ENCODE measurements around the gene DDR2. TPM values are rescaled to one million over a fixed set of nuclear protein-coding genes. Genes with fewer than 3 reads are reported as not detected.
A peak's percentile ranks its signal among the peaks of the same experiment; 100 is the strongest.
"Not testable (repeated sequence)": the region's sequence is repeated elsewhere in the genome, so short reads cannot be mapped to it uniquely, and the experiment has no call there.

DDR2 gene
- polyA plus RNA-seq, 2 donors = 2.8 to 4.0 TPM

GRCh38 chr1:162721471-162721870 is 89.2 kb downstream of the DDR2 start:
- no peak overlapping the region for H3K4me3 ChIP-seq (ENCODE audit: low read depth in 1 of 2, low read length in 2 of 2)
- H3K36me3 ChIP-seq (ENCODE audit: control insufficient read depth in 2 of 2, insufficient read depth in 2 of 2, low read length in 1 of 2) = no peaks in the 10 kb centered on the region
- H3K27me3 ChIP-seq (ENCODE audit: control insufficient read depth in 1 of 2, insufficient read depth in 2 of 2, low read length in 2 of 2) = no peaks in the 10 kb centered on the region
- no peak overlapping the region for H3K27ac ChIP-seq (ENCODE audit: low read depth in 2 of 2, low read length in 1 of 2)
- no peaks in the 10 kb centered on the region for H3K4me1 ChIP-seq (ENCODE audit: control insufficient read depth in 2 of 2, insufficient read depth in 2 of 2, low read length in 1 of 2)
- no peaks in the 10 kb centered on the region for H3K9me3 ChIP-seq (ENCODE audit: control insufficient read depth in 2 of 2, insufficient read depth in 1 of 2, low read depth in 1 of 2, low read length in 1 of 2)

- Histone ChIP-seq H3K4me1 (ENCODE audit: control insufficient read depth in 2 of 2, insufficient read depth in 2 of 2, low read length in 1 of 2) (no peaks in the 10 kb centered on the region), H3K36me3 (ENCODE audit: control insufficient read depth in 2 of 2, insufficient read depth in 2 of 2, low read length in 1 of 2) (no peaks in the 10 kb centered on the region), H3K4me3 (ENCODE audit: low read depth in 1 of 2, low read length in 2 of 2) (no peak overlapping the region), H3K9me3 (ENCODE audit: control insufficient read depth in 2 of 2, insufficient read depth in 1 of 2, low read depth in 1 of 2, low read length in 1 of 2) (no peaks in the 10 kb centered on the region), H3K27me3 (ENCODE audit: control insufficient read depth in 1 of 2, insufficient read depth in 2 of 2, low read length in 2 of 2) (no peaks in the 10 kb centered on the region), H3K27ac (ENCODE audit: low read depth in 2 of 2, low read length in 1 of 2) (no peak overlapping the region)
- WGBS, 2 donors = 74 to 77% methylated on average over 3 of the region's 3 CpGs
These were observed 89.8 kb downstream of the DDR2 start for GRCh38 chr1:162722036-162722435.

GRCh38 chr1:162724583-162725120 is 92.4 kb downstream of the DDR2 start:
- WGBS, 2 donors = 74 to 78% methylated on average over 7 of the region's 7 CpGs
- H3K27me3 ChIP-seq (ENCODE audit: control insufficient read depth in 1 of 2, insufficient read depth in 2 of 2, low read length in 2 of 2) = no peaks in the 10 kb centered on the region
- no peaks in the 10 kb centered on the region for H3K36me3 ChIP-seq (ENCODE audit: control insufficient read depth in 2 of 2, insufficient read depth in 2 of 2, low read length in 1 of 2)
- no peaks in the 10 kb centered on the region for H3K9me3 ChIP-seq (ENCODE audit: control insufficient read depth in 2 of 2, insufficient read depth in 1 of 2, low read depth in 1 of 2, low read length in 1 of 2)
- H3K27ac ChIP-seq (ENCODE audit: low read depth in 2 of 2, low read length in 1 of 2) = no peak overlapping the region
- H3K4me1 ChIP-seq (ENCODE audit: control insufficient read depth in 2 of 2, insufficient read depth in 2 of 2, low read length in 1 of 2) = no peaks in the 10 kb centered on the region
- H3K4me3 ChIP-seq (ENCODE audit: low read depth in 1 of 2, low read length in 2 of 2) = no peak overlapping the region

- H3K4me3 ChIP-seq (ENCODE audit: low read depth in 1 of 2, low read length in 2 of 2) = no peak overlapping the region
- WGBS, 2 donors = 79 to 81% methylated on average over 7 of the region's 7 CpGs
- no peaks in the 10 kb centered on the region for H3K27me3 ChIP-seq (ENCODE audit: control insufficient read depth in 1 of 2, insufficient read depth in 2 of 2, low read length in 2 of 2)
- no peaks in the 10 kb centered on the region for H3K36me3 ChIP-seq (ENCODE audit: control insufficient read depth in 2 of 2, insufficient read depth in 2 of 2, low read length in 1 of 2)
- no peak overlapping the region for H3K27ac ChIP-seq (ENCODE audit: low read depth in 2 of 2, low read length in 1 of 2)
- H3K9me3 ChIP-seq (ENCODE audit: control insufficient read depth in 2 of 2, insufficient read depth in 1 of 2, low read depth in 1 of 2, low read length in 1 of 2) = no peaks in the 10 kb centered on the region
- H3K4me1 ChIP-seq (ENCODE audit: control insufficient read depth in 2 of 2, insufficient read depth in 2 of 2, low read length in 1 of 2) = no peaks in the 10 kb centered on the region
These were observed 93.1 kb downstream of the DDR2 start for GRCh38 chr1:162725301-162725837.

GRCh38 chr1:162726555-162726954 is 94.3 kb downstream of the DDR2 start:
- Histone ChIP-seq H3K4me3 (ENCODE audit: low read depth in 1 of 2, low read length in 2 of 2) (no peak overlapping the region), H3K4me1 (ENCODE audit: control insufficient read depth in 2 of 2, insufficient read depth in 2 of 2, low read length in 1 of 2) (no peaks in the 10 kb centered on the region), H3K36me3 (ENCODE audit: control insufficient read depth in 2 of 2, insufficient read depth in 2 of 2, low read length in 1 of 2) (no peaks in the 10 kb centered on the region), H3K27ac (ENCODE audit: low read depth in 2 of 2, low read length in 1 of 2) (no peak overlapping the region), H3K27me3 (ENCODE audit: control insufficient read depth in 1 of 2, insufficient read depth in 2 of 2, low read length in 2 of 2) (no peaks in the 10 kb centered on the region), H3K9me3 (ENCODE audit: control insufficient read depth in 2 of 2, insufficient read depth in 1 of 2, low read depth in 1 of 2, low read length in 1 of 2) (no peaks in the 10 kb centered on the region)
- WGBS, 2 donors = 89 to 94% methylated on average over 3 of the region's 3 CpGs

GRCh38 chr1:162727493-162727892 is 95.2 kb downstream of the DDR2 start:
- H3K9me3 ChIP-seq (ENCODE audit: control insufficient read depth in 2 of 2, insufficient read depth in 1 of 2, low read depth in 1 of 2, low read length in 1 of 2); H3K36me3 ChIP-seq (ENCODE audit: control insufficient read depth in 2 of 2, insufficient read depth in 2 of 2, low read length in 1 of 2); H3K27ac ChIP-seq (ENCODE audit: low read depth in 2 of 2, low read length in 1 of 2); H3K4me1 ChIP-seq (ENCODE audit: control insufficient read depth in 2 of 2, insufficient read depth in 2 of 2, low read length in 1 of 2); H3K4me3 ChIP-seq (ENCODE audit: low read depth in 1 of 2, low read length in 2 of 2); H3K27me3 ChIP-seq (ENCODE audit: control insufficient read depth in 1 of 2, insufficient read depth in 2 of 2, low read length in 2 of 2): not testable (repeated sequence)
- WGBS, 2 donors = no CpG with 5 or more reads among the region's 1 CpG

- WGBS, 2 donors = 85 to 88% methylated on average over 2 of the region's 2 CpGs
- H3K36me3 ChIP-seq (ENCODE audit: control insufficient read depth in 2 of 2, insufficient read depth in 2 of 2, low read length in 1 of 2) = no peaks in the 10 kb centered on the region
- no peaks in the 10 kb centered on the region for H3K4me1 ChIP-seq (ENCODE audit: control insufficient read depth in 2 of 2, insufficient read depth in 2 of 2, low read length in 1 of 2)
- no peak overlapping the region for H3K27ac ChIP-seq (ENCODE audit: low read depth in 2 of 2, low read length in 1 of 2)
- H3K4me3 ChIP-seq (ENCODE audit: low read depth in 1 of 2, low read length in 2 of 2) = no peak overlapping the region
- no peaks in the 10 kb centered on the region for H3K27me3 ChIP-seq (ENCODE audit: control insufficient read depth in 1 of 2, insufficient read depth in 2 of 2, low read length in 2 of 2)
- no peaks in the 10 kb centered on the region for H3K9me3 ChIP-seq (ENCODE audit: control insufficient read depth in 2 of 2, insufficient read depth in 1 of 2, low read depth in 1 of 2, low read length in 1 of 2)
These were observed 96.3 kb downstream of the DDR2 start for GRCh38 chr1:162728573-162728972.

- not testable (repeated sequence) for H3K4me3 ChIP-seq (ENCODE audit: low read depth in 1 of 2, low read length in 2 of 2); H3K36me3 ChIP-seq (ENCODE audit: control insufficient read depth in 2 of 2, insufficient read depth in 2 of 2, low read length in 1 of 2); H3K4me1 ChIP-seq (ENCODE audit: control insufficient read depth in 2 of 2, insufficient read depth in 2 of 2, low read length in 1 of 2); H3K27me3 ChIP-seq (ENCODE audit: control insufficient read depth in 1 of 2, insufficient read depth in 2 of 2, low read length in 2 of 2); H3K9me3 ChIP-seq (ENCODE audit: control insufficient read depth in 2 of 2, insufficient read depth in 1 of 2, low read depth in 1 of 2, low read length in 1 of 2); H3K27ac ChIP-seq (ENCODE audit: low read depth in 2 of 2, low read length in 1 of 2)
- WGBS, 2 donors = no CpG with 5 or more reads among the region's 1 CpG
These were observed 97.0 kb downstream of the DDR2 start for GRCh38 chr1:162729195-162729774.

GRCh38 chr1:162732094-162732493 is 99.8 kb downstream of the DDR2 start:
- no peak overlapping the region for H3K4me3 ChIP-seq (ENCODE audit: low read depth in 1 of 2, low read length in 2 of 2)
- H3K27me3 ChIP-seq (ENCODE audit: control insufficient read depth in 1 of 2, insufficient read depth in 2 of 2, low read length in 2 of 2) = no peaks in the 10 kb centered on the region
- peak overlapping the region; percentile 63 to 70 for H3K27ac ChIP-seq (ENCODE audit: low read depth in 2 of 2, low read length in 1 of 2)
- no peaks in the 10 kb centered on the region for H3K36me3 ChIP-seq (ENCODE audit: control insufficient read depth in 2 of 2, insufficient read depth in 2 of 2, low read length in 1 of 2)
- H3K9me3 ChIP-seq (ENCODE audit: control insufficient read depth in 2 of 2, insufficient read depth in 1 of 2, low read depth in 1 of 2, low read length in 1 of 2) = no peaks in the 10 kb centered on the region
- no peaks in the 10 kb centered on the region for H3K4me1 ChIP-seq (ENCODE audit: control insufficient read depth in 2 of 2, insufficient read depth in 2 of 2, low read length in 1 of 2)

GRCh38 chr1:162732566-162733335 is 100.5 kb downstream of the DDR2 start:
- Histone ChIP-seq H3K27me3 (ENCODE audit: control insufficient read depth in 1 of 2, insufficient read depth in 2 of 2, low read length in 2 of 2) (no peaks in the 10 kb centered on the region), H3K36me3 (ENCODE audit: control insufficient read depth in 2 of 2, insufficient read depth in 2 of 2, low read length in 1 of 2) (no peaks in the 10 kb centered on the region), H3K4me1 (ENCODE audit: control insufficient read depth in 2 of 2, insufficient read depth in 2 of 2, low read length in 1 of 2) (no peaks in the 10 kb centered on the region), H3K4me3 (ENCODE audit: low read depth in 1 of 2, low read length in 2 of 2) (no peak overlapping the region), H3K9me3 (ENCODE audit: control insufficient read depth in 2 of 2, insufficient read depth in 1 of 2, low read depth in 1 of 2, low read length in 1 of 2) (no peaks in the 10 kb centered on the region), H3K27ac (ENCODE audit: low read depth in 2 of 2, low read length in 1 of 2) (peak overlapping the region; percentile 63 to 70)
- WGBS, 2 donors = 39 to 48% methylated on average over 8 of the region's 8 CpGs
